GM23338 (cell line): ENCODE measurements around the gene RXFP2. TPM values are rescaled to one million over a fixed set of nuclear protein-coding genes. Genes with fewer than 3 reads are reported as not detected.

Experiments used
- ATAC-seq: fragments of 200-7000 bp; cut with Tn5 transposase; 3 replicates; pipeline ENCODE4 v1.9.1; 2020
- DNase-seq: peaks from one replicate; pipeline ENCODE4 v3.0.0-alpha.2; 2015; ENCODE audit warnings: low spot score
- H2AFZ ChIP-seq: fragments of 200-600 bp; sonication (generic); 2 replicates; pipeline ENCODE4 v1.8.0; 2016; ENCODE audit warnings: antibody characterized with exemption, mild to moderate bottlenecking, moderate library complexity
- H3F3A ChIP-seq: fragments of 200-600 bp; sonication (generic); replicated peaks from 2 replicates; pipeline ENCODE4 v1.8.0; 2017; ENCODE audit warnings: antibody characterized with exemption, mixed run types, low read depth
- H3K27ac ChIP-seq: fragments of 200-600 bp; sonication (generic); 2 replicates; pipeline ENCODE4 v1.6.1; 2016; ENCODE audit warnings: low read depth
- H3K27me3 ChIP-seq: fragments of 200-600 bp; sonication (generic); 2 replicates; pipeline ENCODE4 v1.8.0; 2016; ENCODE audit warnings: mild to moderate bottlenecking, mixed run types, moderate library complexity; ENCODE audit not compliant: insufficient read depth
- H3K36me3 ChIP-seq: fragments of 200-600 bp; sonication (generic); 2 replicates; pipeline ENCODE4 v1.8.0; 2016; ENCODE audit warnings: mild to moderate bottlenecking; ENCODE audit not compliant: insufficient read depth
- H3K4me1 ChIP-seq: fragments of 200-600 bp; sonication (generic); 2 replicates; pipeline ENCODE4 v1.8.0; 2016; ENCODE audit warnings: mild to moderate bottlenecking, moderate library complexity; ENCODE audit not compliant: insufficient read depth
- H3K4me2 ChIP-seq: fragments of 200-600 bp; sonication (generic); 2 replicates; pipeline ENCODE4 v1.7.1; 2017; ENCODE audit warnings: mixed run types
- H3K4me3 ChIP-seq: fragments of 200-600 bp; sonication (generic); 2 replicates; pipeline ENCODE4 v1.6.1; 2016; ENCODE audit warnings: mixed run types
- H3K79me2 ChIP-seq: fragments of 200-600 bp; sonication (generic); replicated peaks from 2 replicates; pipeline ENCODE4 v1.8.0; 2017; ENCODE audit warnings: mild to moderate bottlenecking; ENCODE audit not compliant: insufficient read depth
- H3K9me2 ChIP-seq: fragments of 200-600 bp; sonication (generic); 2 replicates; pipeline ENCODE4 v1.8.0; 2017; ENCODE audit not compliant: insufficient read depth
- H4K20me1 ChIP-seq: fragments of 200-600 bp; sonication (generic); replicated peaks from 2 replicates; pipeline ENCODE4 v1.8.0; 2017; ENCODE audit warnings: mild to moderate bottlenecking; ENCODE audit not compliant: insufficient read depth
- H3K27ac Mint-ChIP-seq: 2 replicates; pipeline ENCODE4 v1.8.0; 2020; ENCODE audit warnings: inconsistent platforms, mild to moderate bottlenecking, moderate library complexity, mixed read lengths
- H3K27me3 Mint-ChIP-seq: 3 replicates; pipeline ENCODE4 v1.8.0; 2022; ENCODE audit warnings: low read depth, mild to moderate bottlenecking, moderate library complexity, mixed read lengths, inconsistent platforms; ENCODE audit not compliant: insufficient read depth, poor library complexity
- H3K36me3 Mint-ChIP-seq: 3 replicates; pipeline ENCODE4 v1.8.0; 2021; ENCODE audit warnings: low read depth, mild to moderate bottlenecking, inconsistent platforms, moderate library complexity, mixed read lengths
- H3K4me1 Mint-ChIP-seq: 3 replicates; pipeline ENCODE4 v1.8.0; 2020; ENCODE audit warnings: mild to moderate bottlenecking, inconsistent platforms, mixed read lengths
- H3K4me3 Mint-ChIP-seq: 3 replicates; pipeline ENCODE4 v1.8.0; 2021; ENCODE audit warnings: moderate library complexity, mild to moderate bottlenecking, inconsistent platforms, mixed read lengths
- H3K9me3 Mint-ChIP-seq: 3 replicates; pipeline ENCODE4 v1.8.0; 2020; ENCODE audit warnings: moderate library complexity, mild to moderate bottlenecking, inconsistent platforms, mixed read lengths
- CREB1 ChIP-seq: fragments of 250-450 bp; sonication (Bioruptor Pico); IDR thresholded peaks from 2 replicates; pipeline ENCODE4 v1.5.0; 2020; ENCODE audit warnings: low read depth, mild to moderate bottlenecking, moderate library complexity
- EZH2 ChIP-seq: fragments of 200-600 bp; sonication (generic); IDR thresholded peaks from one replicate; pipeline ENCODE4 v1.8.0; 2017; ENCODE audit warnings: antibody characterized with exemption, mild to moderate bottlenecking, low read depth; ENCODE audit not compliant: unreplicated experiment
- JUNB ChIP-seq: IDR thresholded peaks from one replicate; pipeline ENCODE4 v1.6.1; 2016; ENCODE audit warnings: antibody characterized with exemption; ENCODE audit not compliant: unreplicated experiment
- NANOG ChIP-seq: IDR thresholded peaks from 2 replicates; pipeline ENCODE4 v1.6.1; 2016; ENCODE audit warnings: antibody characterized with exemption, borderline replicate concordance
- POLR2AphosphoS5 ChIP-seq: IDR thresholded peaks from 2 replicates; pipeline ENCODE4 v1.6.1; 2016; ENCODE audit warnings: antibody characterized with exemption, low read depth
- STAT1 ChIP-seq: IDR thresholded peaks from one replicate; pipeline ENCODE4 v1.6.1; 2016; ENCODE audit warnings: antibody characterized with exemption; ENCODE audit not compliant: unreplicated experiment
- ZNF114 ChIP-seq: fragments of 250-450 bp; sonication (Bioruptor Pico); IDR thresholded peaks from 2 replicates; pipeline ENCODE4 v1.5.0; 2020; ENCODE audit warnings: mild to moderate bottlenecking, moderate library complexity
- ZNF331 ChIP-seq: fragments of 250-450 bp; sonication (Bioruptor Pico); IDR thresholded peaks from 2 replicates; pipeline ENCODE4 v1.5.0; 2020; ENCODE audit warnings: low read depth, mild to moderate bottlenecking, moderate library complexity
- polyA plus RNA-seq: library from polyadenylated mRNA; unstranded; fragments of >200 nt; fragmentation: Nextera tagmentation; extraction: Ambion mirVana; gene quantifications from 2 replicates; pipeline ENCODE4 v1.2.1, GENCODE V29; 2016
- total RNA-seq: library from RNA; depleted of rRNA; stranded (reverse); fragments of >200 nt; shearing (Covaris generic); gene quantifications from 2 replicates; pipeline ENCODE4 v1.2.3, GENCODE V29; 2014
- TF ChIP-seq, protein P1 (sequence below): IDR thresholded peaks from one replicate; pipeline ENCODE4 v1.6.1; 2018; ENCODE audit warnings: antibody characterized with exemption; ENCODE audit not compliant: unreplicated experiment
- TF ChIP-seq, protein P2 (sequence below): IDR thresholded peaks from 2 replicates; pipeline ENCODE4 v1.6.1; 2016; ENCODE audit warnings: antibody characterized with exemption

RXFP2 gene
- total and polyA plus RNA-seq, 2 experiments from 2014 or later: not detected

DNA sequence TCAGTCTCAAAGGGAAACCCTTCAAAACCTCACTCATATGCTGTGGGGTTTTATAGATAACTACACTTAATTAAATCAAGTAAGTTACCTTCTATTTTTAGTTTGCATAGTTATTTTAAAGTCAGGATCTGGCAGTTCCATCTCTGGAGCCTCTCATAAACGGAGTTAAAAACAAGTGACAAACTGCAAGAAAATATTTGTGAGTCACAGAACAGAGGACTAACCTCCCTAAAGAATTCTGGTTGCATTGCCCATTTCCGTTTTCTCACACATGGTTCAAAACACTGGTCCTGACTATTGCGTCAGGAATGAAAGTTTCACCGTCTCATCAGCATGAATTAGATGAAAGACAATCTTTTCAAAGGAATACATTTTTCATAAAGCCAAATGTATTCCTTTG is 10.6 kb downstream of the RXFP2 start:
- H3K9me2 ChIP-seq: no peaks in the 10 kb centered on the region
- H2AFZ ChIP-seq: no peak overlapping the region
- DNase-seq (no peak), ATAC-seq (no peak)
- Mint-ChIP-seq H3K36me3 (no peaks in the 10 kb centered on the region; the same call in 2 of the 3 replicates), H3K4me1 (no peaks in the 10 kb centered on the region), H3K27me3 (peaks cover 4% of the 10 kb centered on the region), H3K27ac (no peak overlapping the region), H3K9me3 (peaks cover 6% of the 10 kb centered on the region; the same call in 2 of the 3 replicates), H3K4me3 (no peak overlapping the region)
- no peaks in the 10 kb centered on the region for H4K20me1 ChIP-seq
- no peak overlapping the region for H3K27ac ChIP-seq
- no peaks in the 10 kb centered on the region for H3K79me2 ChIP-seq
- no peak overlapping the region for H3K4me2 ChIP-seq
- H3K4me3 ChIP-seq: no peak overlapping the region
- no peaks in the 10 kb centered on the region for H3F3A ChIP-seq
- H3K4me1 ChIP-seq: no peaks in the 10 kb centered on the region
- H3K36me3 ChIP-seq: no peaks in the 10 kb centered on the region
- TF ChIP-seq NANOG: no peak
- TF ChIP-seq JUNB: no peak
- no peaks in the 10 kb centered on the region for H3K27me3 ChIP-seq

DNA sequence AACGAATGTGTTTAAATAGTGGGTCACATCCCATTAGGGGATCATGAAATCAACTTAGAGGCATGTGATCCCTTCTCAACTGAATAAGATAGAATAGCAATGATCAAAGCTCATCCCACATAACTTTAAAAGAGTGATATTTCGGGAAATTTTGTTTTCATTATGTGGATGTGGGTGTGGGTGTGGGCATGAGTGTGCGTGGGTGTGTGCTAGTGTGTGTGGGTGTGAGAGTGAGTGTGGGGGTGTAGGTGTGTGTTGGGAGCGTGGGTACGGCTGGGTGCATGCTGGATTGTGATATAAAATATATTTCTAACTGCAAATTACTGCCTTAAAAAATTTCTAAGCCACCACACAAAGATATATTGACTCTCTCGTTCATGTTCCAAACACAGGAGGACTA is 15.9 kb downstream of the RXFP2 start:
- no peak overlapping the region for H3K4me3 Mint-ChIP-seq
- H3K27ac Mint-ChIP-seq: no peak overlapping the region
- Histone ChIP-seq H3K27ac (no peak overlapping the region), H3K4me1 (no peaks in the 10 kb centered on the region), H3K27me3 (no peaks in the 10 kb centered on the region), H3K79me2 (no peaks in the 10 kb centered on the region), H4K20me1 (no peaks in the 10 kb centered on the region), H3K4me2 (no peak overlapping the region), H2AFZ (no peak overlapping the region), H3F3A (no peaks in the 10 kb centered on the region), H3K4me3 (no peak overlapping the region), H3K9me2 (no peaks in the 10 kb centered on the region; the same call in 1 of the 2 replicates), H3K36me3 (no peaks in the 10 kb centered on the region)
- peaks cover 4% of the 10 kb centered on the region for H3K27me3 Mint-ChIP-seq
- TF ChIP-seq, protein P1, sequence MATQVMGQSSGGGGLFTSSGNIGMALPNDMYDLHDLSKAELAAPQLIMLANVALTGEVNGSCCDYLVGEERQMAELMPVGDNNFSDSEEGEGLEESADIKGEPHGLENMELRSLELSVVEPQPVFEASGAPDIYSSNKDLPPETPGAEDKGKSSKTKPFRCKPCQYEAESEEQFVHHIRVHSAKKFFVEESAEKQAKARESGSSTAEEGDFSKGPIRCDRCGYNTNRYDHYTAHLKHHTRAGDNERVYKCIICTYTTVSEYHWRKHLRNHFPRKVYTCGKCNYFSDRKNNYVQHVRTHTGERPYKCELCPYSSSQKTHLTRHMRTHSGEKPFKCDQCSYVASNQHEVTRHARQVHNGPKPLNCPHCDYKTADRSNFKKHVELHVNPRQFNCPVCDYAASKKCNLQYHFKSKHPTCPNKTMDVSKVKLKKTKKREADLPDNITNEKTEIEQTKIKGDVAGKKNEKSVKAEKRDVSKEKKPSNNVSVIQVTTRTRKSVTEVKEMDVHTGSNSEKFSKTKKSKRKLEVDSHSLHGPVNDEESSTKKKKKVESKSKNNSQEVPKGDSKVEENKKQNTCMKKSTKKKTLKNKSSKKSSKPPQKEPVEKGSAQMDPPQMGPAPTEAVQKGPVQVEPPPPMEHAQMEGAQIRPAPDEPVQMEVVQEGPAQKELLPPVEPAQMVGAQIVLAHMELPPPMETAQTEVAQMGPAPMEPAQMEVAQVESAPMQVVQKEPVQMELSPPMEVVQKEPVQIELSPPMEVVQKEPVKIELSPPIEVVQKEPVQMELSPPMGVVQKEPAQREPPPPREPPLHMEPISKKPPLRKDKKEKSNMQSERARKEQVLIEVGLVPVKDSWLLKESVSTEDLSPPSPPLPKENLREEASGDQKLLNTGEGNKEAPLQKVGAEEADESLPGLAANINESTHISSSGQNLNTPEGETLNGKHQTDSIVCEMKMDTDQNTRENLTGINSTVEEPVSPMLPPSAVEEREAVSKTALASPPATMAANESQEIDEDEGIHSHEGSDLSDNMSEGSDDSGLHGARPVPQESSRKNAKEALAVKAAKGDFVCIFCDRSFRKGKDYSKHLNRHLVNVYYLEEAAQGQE: no peak
- TF ChIP-seq, protein P2, sequence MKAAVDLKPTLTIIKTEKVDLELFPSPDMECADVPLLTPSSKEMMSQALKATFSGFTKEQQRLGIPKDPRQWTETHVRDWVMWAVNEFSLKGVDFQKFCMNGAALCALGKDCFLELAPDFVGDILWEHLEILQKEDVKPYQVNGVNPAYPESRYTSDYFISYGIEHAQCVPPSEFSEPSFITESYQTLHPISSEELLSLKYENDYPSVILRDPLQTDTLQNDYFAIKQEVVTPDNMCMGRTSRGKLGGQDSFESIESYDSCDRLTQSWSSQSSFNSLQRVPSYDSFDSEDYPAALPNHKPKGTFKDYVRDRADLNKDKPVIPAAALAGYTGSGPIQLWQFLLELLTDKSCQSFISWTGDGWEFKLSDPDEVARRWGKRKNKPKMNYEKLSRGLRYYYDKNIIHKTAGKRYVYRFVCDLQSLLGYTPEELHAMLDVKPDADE: no peak
- no peak for TF ChIP-seq POLR2AphosphoS5
- no peak for TF ChIP-seq STAT1
- no peak for TF ChIP-seq ZNF114 (CRISPR knock-in tag)
- TF ChIP-seq CREB1 (CRISPR knock-in tag): no peak
- TF ChIP-seq ZNF331: no peak
- TF ChIP-seq EZH2: no peak
- no peak for ATAC-seq
- H3K36me3 Mint-ChIP-seq: no peaks in the 10 kb centered on the region; the same call in 2 of the 3 replicates
- DNase-seq: no peak
- H3K4me1 Mint-ChIP-seq: no peaks in the 10 kb centered on the region
- H3K9me3 Mint-ChIP-seq: peaks cover 6% of the 10 kb centered on the region; the same call in 2 of the 3 replicates
